ENCODE results near the gene IGFBP4. TPM values are rescaled to one million over a fixed set of nuclear protein-coding genes. Genes with fewer than 3 reads are reported as not detected.

IGFBP4 gene
- total RNA-seq, 2 donors from 2014 or later: 88.7 to 315 TPM

DNA sequence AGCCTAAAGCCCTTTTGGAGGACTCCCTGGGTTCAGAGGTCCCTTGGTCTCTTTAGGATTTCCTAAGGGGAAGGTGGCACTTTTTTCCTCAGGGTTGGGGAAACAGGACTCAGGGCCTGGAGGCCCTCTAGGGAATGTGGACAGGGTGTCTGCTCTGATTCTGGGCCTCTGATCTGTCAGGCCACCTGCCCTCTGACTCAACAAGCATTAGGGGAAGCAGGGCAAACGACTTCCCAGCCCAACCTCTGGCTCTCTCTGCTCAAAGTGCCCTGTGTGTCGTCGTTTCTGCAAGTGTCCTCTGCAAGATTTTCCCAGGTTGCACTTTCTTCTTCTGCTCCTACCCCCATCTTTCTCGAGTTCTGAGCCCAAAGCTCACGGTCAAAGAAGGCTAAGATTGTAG is 6.6 kb upstream of the IGFBP4 start:
- Histone ChIP-seq H3K27me3 (no peaks in the 10 kb centered on the region), H3K36me3 (replicated peaks in 1 of 2; ENCODE audit: insufficient read depth in 1 of 2, low read depth in 2 of 2) (no peaks in the 10 kb centered on the region), H3K27ac (no peak overlapping the region), H3K4me1 (no peaks in the 10 kb centered on the region), H3K4me3 (no peak overlapping the region), H3K9me3 (no peaks in the 10 kb centered on the region)
- intact Hi-C loops (cut with DNase I): loop anchor here (10.0 kb wide), 1 partner anchor 72 kb away; the partner anchor contains the start of gene GJD3
- no peak for ATAC-seq
- no peak for TF ChIP-seq POLR2A (IDR thresholded peaks at IDR 0.05)
- TF ChIP-seq, protein P1, sequence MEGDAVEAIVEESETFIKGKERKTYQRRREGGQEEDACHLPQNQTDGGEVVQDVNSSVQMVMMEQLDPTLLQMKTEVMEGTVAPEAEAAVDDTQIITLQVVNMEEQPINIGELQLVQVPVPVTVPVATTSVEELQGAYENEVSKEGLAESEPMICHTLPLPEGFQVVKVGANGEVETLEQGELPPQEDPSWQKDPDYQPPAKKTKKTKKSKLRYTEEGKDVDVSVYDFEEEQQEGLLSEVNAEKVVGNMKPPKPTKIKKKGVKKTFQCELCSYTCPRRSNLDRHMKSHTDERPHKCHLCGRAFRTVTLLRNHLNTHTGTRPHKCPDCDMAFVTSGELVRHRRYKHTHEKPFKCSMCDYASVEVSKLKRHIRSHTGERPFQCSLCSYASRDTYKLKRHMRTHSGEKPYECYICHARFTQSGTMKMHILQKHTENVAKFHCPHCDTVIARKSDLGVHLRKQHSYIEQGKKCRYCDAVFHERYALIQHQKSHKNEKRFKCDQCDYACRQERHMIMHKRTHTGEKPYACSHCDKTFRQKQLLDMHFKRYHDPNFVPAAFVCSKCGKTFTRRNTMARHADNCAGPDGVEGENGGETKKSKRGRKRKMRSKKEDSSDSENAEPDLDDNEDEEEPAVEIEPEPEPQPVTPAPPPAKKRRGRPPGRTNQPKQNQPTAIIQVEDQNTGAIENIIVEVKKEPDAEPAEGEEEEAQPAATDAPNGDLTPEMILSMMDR (IDR thresholded peaks at IDR 0.05): no peak
- 61 to 66% methylated on average over 5 of the region's 5 CpGs for WGBS, 2 donors
- no peak for DNase-seq

DNA sequence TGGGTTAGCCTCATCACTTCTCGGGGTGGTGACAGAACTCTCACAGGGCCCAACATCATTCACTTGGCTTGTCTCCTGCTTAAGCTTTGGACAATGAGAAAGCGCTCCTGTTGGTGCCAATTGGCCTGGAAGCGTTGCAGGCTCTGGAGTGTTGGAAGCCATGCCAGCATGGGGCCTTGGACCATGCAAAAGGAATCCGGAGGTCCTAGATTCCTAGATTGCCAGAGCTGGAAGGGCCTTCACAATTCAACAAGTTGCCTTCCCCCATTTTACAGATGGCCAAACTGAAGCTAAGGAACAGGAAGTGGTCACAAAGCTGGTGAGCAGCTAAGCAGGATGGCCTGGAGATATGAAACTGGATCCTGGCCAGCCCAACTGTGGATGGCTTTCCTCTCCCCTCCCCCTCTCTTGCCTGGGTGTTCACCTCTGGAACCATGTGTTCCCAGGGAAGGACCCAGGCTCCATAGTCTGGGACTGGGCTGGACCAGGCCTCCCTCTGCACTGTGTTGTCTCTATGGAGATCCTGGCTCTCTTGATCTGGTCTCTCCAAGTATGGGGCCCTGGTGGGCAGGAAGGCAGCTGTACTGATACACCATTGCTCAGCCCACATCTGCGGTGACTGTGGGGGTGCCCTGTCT is 6.0 kb upstream of the IGFBP4 start:
- H3K27me3 ChIP-seq: no peaks in the 10 kb centered on the region
- 70 to 71% methylated on average over 4 of the region's 5 CpGs for WGBS, 2 donors
- intact Hi-C loops (cut with DNase I): loop anchor here (10.0 kb wide), 1 partner anchor 72 kb away; the partner anchor contains the start of gene GJD3
- no peaks in the 10 kb centered on the region for H3K36me3 ChIP-seq (replicated peaks in 1 of 2; ENCODE audit: insufficient read depth in 1 of 2, low read depth in 2 of 2)
- H3K4me1 ChIP-seq: no peaks in the 10 kb centered on the region
- no peaks in the 10 kb centered on the region for H3K9me3 ChIP-seq
- ATAC-seq (no peak), DNase-seq (no peak)
- H3K4me3 ChIP-seq: no peak overlapping the region
- H3K27ac ChIP-seq: no peak overlapping the region
- no peak for TF ChIP-seq POLR2A (IDR thresholded peaks at IDR 0.05)
- TF ChIP-seq, protein P1 (IDR thresholded peaks at IDR 0.05): no peak

DNA sequence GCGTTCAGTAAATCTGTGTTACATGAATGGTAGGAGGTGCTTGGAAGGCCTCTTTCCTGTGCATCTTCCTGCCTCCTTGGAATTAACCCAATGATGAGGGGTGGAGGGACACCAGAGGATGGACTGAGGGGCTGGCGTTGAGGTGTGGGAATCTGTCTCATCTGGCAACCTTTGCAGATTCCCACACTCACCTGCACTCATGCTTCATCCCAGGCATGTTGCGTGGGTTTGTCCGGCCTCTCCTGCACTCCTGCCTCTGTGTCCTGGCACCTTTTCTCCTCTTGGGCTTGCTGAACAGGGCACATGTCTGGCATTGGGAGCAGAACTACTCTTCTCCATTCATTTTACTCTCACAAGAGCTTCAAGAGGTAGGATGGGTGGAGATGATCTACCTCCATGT is 3.1 kb upstream of the IGFBP4 start:
- H3K27ac ChIP-seq: no peak overlapping the region
- H3K4me1 ChIP-seq: peaks cover 8% of the 10 kb centered on the region
- H3K9me3 ChIP-seq: no peaks in the 10 kb centered on the region
- TF ChIP-seq, protein P1 (IDR thresholded peaks at IDR 0.05): no peak
- TF ChIP-seq POLR2A (IDR thresholded peaks at IDR 0.05): no peak
- H3K27me3 ChIP-seq: peaks cover 0 to 5% of the 10 kb centered on the region in 2 donors
- intact Hi-C loops (cut with DNase I): loop anchor here (10.0 kb wide), 1 partner anchor 95 kb away; no protein-coding TSS in a partner anchor
- no peak for ATAC-seq
- H3K4me3 ChIP-seq: no peak overlapping the region
- DNase-seq: no peak
- WGBS, 2 donors: 61 to 63% methylated on average over 4 of the region's 4 CpGs
- no peaks in the 10 kb centered on the region for H3K36me3 ChIP-seq (replicated peaks in 1 of 2; ENCODE audit: insufficient read depth in 1 of 2, low read depth in 2 of 2)

DNA sequence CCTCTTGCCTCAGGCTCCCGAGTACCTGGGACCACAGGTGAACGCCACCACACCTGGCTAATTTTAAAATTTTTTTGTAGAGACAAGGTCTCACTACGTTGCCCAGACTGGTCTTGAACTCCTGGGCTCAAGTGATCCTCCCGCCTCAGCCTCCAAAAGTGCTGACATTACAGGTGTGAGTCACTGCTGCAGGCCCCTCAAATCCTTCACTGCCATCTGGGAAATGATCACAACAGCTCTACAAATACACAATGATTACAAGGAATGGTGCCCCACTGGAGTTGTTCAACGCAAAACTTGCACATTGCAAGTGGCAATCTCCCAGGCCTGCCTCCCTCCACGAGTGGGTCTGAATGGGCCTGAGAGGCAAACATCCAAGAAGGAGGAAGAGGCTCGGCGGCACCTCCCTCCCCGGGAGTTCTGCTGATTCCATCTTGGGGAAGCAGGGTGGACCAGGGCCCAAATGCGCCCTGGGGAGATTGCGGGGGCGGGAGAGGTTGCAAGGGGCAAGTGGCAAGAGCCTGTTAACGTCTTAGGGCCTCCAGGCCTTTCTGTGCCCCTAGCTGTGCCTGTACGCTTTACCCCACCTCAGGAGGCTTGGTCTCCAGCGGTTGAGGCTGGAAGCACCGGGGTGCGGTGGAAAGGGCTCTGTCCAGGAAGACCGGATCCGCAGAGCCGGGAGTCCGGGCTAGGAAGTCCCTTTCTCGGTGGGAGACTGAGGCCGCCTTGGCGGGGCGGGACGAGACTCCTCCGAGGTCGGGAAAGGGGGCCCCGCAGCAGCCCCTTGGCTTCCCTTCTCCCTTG is 656 bp upstream of the IGFBP4 start:
- DNase-seq (peak in 1 of 4 donors; percentile 16), ATAC-seq (no peak)
- Histone ChIP-seq H3K4me3 (no peak overlapping the region), H3K4me1 (peaks cover 19% of the 10 kb centered on the region), H3K36me3 (replicated peaks in 1 of 2; ENCODE audit: insufficient read depth in 1 of 2, low read depth in 2 of 2) (no peaks in the 10 kb centered on the region), H3K27me3 (peaks cover 0 to 5% of the 10 kb centered on the region in 2 donors), H3K27ac (peak overlapping the region in 3 of 4 donors; percentile 19 to 64 (median 55)), H3K9me3 (no peaks in the 10 kb centered on the region)
- intact Hi-C loops (cut with DNase I): loop anchor here (10.0 kb wide), 1 partner anchor 92 kb away; no protein-coding TSS in a partner anchor
- TF ChIP-seq POLR2A (IDR thresholded peaks at IDR 0.05): no peak
- TF ChIP-seq, protein P1 (IDR thresholded peaks at IDR 0.05): no peak
- 55 to 84% methylated on average over 23 to 28 of the region's 29 CpGs for WGBS, 2 donors

All from body of pancreas (tissue), 4 donors.